ENCODE measurements around the gene LAMC1. TPM values are rescaled to one million over a fixed set of nuclear protein-coding genes. Genes with fewer than 3 reads are reported as not detected.

Gene LAMC1
- total RNA-seq, 1 experiment from 2014 or later, result 61.2 TPM

DNA sequence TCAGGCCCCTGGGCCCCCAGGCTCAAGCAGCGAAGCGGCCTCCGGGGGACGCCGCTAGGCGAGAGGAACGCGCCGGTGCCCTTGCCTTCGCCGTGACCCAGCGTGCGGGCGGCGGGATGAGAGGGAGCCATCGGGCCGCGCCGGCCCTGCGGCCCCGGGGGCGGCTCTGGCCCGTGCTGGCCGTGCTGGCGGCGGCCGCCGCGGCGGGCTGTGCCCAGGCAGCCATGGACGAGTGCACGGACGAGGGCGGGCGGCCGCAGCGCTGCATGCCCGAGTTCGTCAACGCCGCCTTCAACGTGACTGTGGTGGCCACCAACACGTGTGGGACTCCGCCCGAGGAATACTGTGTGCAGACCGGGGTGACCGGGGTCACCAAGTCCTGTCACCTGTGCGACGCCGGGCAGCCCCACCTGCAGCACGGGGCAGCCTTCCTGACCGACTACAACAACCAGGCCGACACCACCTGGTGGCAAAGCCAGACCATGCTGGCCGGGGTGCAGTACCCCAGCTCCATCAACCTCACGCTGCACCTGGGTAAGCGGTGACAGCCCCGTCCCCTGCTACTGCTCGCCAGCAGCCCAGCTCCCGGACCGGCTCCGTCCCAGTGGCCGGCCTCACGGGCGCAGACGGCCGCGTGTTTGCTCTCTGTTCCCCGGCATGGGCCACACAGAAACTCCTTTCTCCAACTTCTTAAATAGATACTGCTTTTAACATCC lies 539 bp downstream of the LAMC1 start:
- Histone ChIP-seq H3K79me2 (ENCODE audit: insufficient read depth, low read length) (peaks cover 43% of the 10 kb centered on the region), H3K4me3 (replicated peaks in 1 of 2; ENCODE audit: low read depth in 1 of 2, low read length in 2 of 2) (peak overlapping the region; percentile 62 to 76), H3K9me2 (ENCODE audit: insufficient read depth) (no peaks in the 10 kb centered on the region), H3K27me3 (ENCODE audit: insufficient read depth, low read length) (no peaks in the 10 kb centered on the region), H3K9ac (ENCODE audit: low read length) (peak overlapping the region; percentile 73), H3K4me2 (ENCODE audit: low read length) (peak overlapping the region; percentile 92), H3K4me1 (ENCODE audit: control insufficient read depth in 1 of 2, insufficient read depth in 2 of 2, low read length in 2 of 2) (peaks cover 35 to 67% of the 10 kb centered on the region in 2 experiments), H3K27ac (ENCODE audit: low read depth, low read length) (peak overlapping the region; percentile 99), H3K9me3 (ENCODE audit: control insufficient read depth in 1 of 2, insufficient read depth in 1 of 2, low read depth in 1 of 2, low read length in 2 of 2) (no peaks in the 10 kb centered on the region), H3K36me3 (ENCODE audit: control insufficient read depth in 1 of 2, insufficient read depth in 2 of 2, low read length in 2 of 2) (0 out of 4 replicates have a peak, but pooled peaks cover 0 to 6% of the 10 kb centered on the region in 2 experiments), H2AFZ (ENCODE audit: low read depth, low read length, poor library complexity, severe bottlenecking) (no peak overlapping the region), H4K20me1 (ENCODE audit: insufficient read depth) (no peaks in the 10 kb centered on the region)
- ChIA-PET POLR2A (interaction anchor here (1.0 kb wide), 1 partner anchor 61 kb away, joined by 3 read pairs; no protein-coding TSS in a partner anchor), RAD21 (ENCODE audit: low non-redundant PET in 1 of 2, low total read pairs in 2 of 2, uncharacterized antibody in 2 of 2, unreplicated experiment in 2 of 2) (interaction anchor here in 1 of 2 experiments (0.6 kb wide), 1 partner anchor 250 kb away, joined by 4 read pairs; no protein-coding TSS in a partner anchor), CTCF (interaction anchor here (0.9 to 2.5 kb wide), 2 partner anchors 12 to 62 kb away, joined by 3 to 7 read pairs; no protein-coding TSS in a partner anchor)
- ATAC-seq (peak; percentile 77), DNase-seq (ENCODE audit: low read depth, low spot score) (peak; percentile 61)
- intact Hi-C loops (cut with micrococcal nuclease), result loop anchor here (1.0 to 5.0 kb wide), 2 partner anchors 61 to 164 kb away; partner anchors contain the start of gene LAMC2
- BruUV-seq (replicated peaks), result no TSS peak
- TF ChIP-seq, protein P1, sequence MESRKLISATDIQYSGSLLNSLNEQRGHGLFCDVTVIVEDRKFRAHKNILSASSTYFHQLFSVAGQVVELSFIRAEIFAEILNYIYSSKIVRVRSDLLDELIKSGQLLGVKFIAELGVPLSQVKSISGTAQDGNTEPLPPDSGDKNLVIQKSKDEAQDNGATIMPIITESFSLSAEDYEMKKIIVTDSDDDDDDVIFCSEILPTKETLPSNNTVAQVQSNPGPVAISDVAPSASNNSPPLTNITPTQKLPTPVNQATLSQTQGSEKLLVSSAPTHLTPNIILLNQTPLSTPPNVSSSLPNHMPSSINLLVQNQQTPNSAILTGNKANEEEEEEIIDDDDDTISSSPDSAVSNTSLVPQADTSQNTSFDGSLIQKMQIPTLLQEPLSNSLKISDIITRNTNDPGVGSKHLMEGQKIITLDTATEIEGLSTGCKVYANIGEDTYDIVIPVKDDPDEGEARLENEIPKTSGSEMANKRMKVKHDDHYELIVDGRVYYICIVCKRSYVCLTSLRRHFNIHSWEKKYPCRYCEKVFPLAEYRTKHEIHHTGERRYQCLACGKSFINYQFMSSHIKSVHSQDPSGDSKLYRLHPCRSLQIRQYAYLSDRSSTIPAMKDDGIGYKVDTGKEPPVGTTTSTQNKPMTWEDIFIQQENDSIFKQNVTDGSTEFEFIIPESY (IDR thresholded peaks at IDR 0.05; ENCODE audit: extremely low read depth, insufficient replicate concordance, low read length), result no peak
- no peak for TF ChIP-seq EZH2phosphoT487 (IDR thresholded peaks at IDR 0.05; ENCODE audit: borderline replicate concordance)
- no peak for TF ChIP-seq SRF (IDR thresholded peaks at IDR 0.05; ENCODE audit: low read depth)
- no peak for TF ChIP-seq CEBPB (IDR thresholded peaks at IDR 0.05; ENCODE audit: low read depth)
- TF ChIP-seq ZNF274 (IDR thresholded peaks at IDR 0.05; ENCODE audit: low read depth, low read length), result no peak
- TF ChIP-seq ZFX (IDR thresholded peaks at IDR 0.05), result peak; percentile 85
- TF ChIP-seq EGR1 (IDR thresholded peaks at IDR 0.05; ENCODE audit: low read depth), result no peak
- TF ChIP-seq RAD21 (IDR thresholded peaks at IDR 0.05; ENCODE audit: low read depth), result peak; percentile 57
- TF ChIP-seq, protein P2, sequence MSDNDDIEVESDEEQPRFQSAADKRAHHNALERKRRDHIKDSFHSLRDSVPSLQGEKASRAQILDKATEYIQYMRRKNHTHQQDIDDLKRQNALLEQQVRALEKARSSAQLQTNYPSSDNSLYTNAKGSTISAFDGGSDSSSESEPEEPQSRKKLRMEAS (IDR thresholded peaks at IDR 0.05), result peak; percentile 93
- TF ChIP-seq EZH2 (IDR thresholded peaks at IDR 0.05), result no peak
- TF ChIP-seq TCF7L2 (IDR thresholded peaks at IDR 0.05; ENCODE audit: borderline replicate concordance, extremely low read depth, insufficient read depth, insufficient read length), result no peak
- TF ChIP-seq SIN3A (IDR thresholded peaks at IDR 0.05; ENCODE audit: low read depth), result peak; percentile 75
- TF ChIP-seq, protein P3, sequence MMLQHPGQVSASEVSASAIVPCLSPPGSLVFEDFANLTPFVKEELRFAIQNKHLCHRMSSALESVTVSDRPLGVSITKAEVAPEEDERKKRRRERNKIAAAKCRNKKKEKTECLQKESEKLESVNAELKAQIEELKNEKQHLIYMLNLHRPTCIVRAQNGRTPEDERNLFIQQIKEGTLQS (IDR thresholded peaks at IDR 0.05), result no peak
- no peak for TF ChIP-seq JUND (IDR thresholded peaks at IDR 0.05)
- no peak for TF ChIP-seq SP1 (IDR thresholded peaks at IDR 0.05; ENCODE audit: low read depth)
- TF ChIP-seq FOSL1 (IDR thresholded peaks at IDR 0.05; ENCODE audit: low read depth), result no peak
- TF ChIP-seq YY1 (IDR thresholded peaks at IDR 0.05; ENCODE audit: extremely low read depth, insufficient replicate concordance, low read depth, low read length), result no peak
- TF ChIP-seq, protein P4, sequence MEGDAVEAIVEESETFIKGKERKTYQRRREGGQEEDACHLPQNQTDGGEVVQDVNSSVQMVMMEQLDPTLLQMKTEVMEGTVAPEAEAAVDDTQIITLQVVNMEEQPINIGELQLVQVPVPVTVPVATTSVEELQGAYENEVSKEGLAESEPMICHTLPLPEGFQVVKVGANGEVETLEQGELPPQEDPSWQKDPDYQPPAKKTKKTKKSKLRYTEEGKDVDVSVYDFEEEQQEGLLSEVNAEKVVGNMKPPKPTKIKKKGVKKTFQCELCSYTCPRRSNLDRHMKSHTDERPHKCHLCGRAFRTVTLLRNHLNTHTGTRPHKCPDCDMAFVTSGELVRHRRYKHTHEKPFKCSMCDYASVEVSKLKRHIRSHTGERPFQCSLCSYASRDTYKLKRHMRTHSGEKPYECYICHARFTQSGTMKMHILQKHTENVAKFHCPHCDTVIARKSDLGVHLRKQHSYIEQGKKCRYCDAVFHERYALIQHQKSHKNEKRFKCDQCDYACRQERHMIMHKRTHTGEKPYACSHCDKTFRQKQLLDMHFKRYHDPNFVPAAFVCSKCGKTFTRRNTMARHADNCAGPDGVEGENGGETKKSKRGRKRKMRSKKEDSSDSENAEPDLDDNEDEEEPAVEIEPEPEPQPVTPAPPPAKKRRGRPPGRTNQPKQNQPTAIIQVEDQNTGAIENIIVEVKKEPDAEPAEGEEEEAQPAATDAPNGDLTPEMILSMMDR (IDR thresholded peaks at IDR 0.05 in 2 of 3, conservative IDR thresholded peaks at IDR 0.05 in 1 of 3; ENCODE audit: borderline replicate concordance in 1 of 3, insufficient read depth in 1 of 3, low read depth in 2 of 3, low read length in 2 of 3), result peak; percentile 29 to 70 (median 56); a peak in 5 of 6 replicates
- TF ChIP-seq CBX3 (IDR thresholded peaks at IDR 0.05; ENCODE audit: low read depth), result no peak
- no peak for TF ChIP-seq POLR2A (IDR thresholded peaks at IDR 0.05; ENCODE audit: borderline replicate concordance, extremely low read depth, insufficient read depth, insufficient read length)
- TF ChIP-seq POLR2AphosphoS5 (IDR thresholded peaks at IDR 0.05; ENCODE audit: low read depth, low read length), result peak; percentile 46

Data from HCT116 (cell line).